HepG2 (cell line): ENCODE results near the gene SLC34A3. TPM values are rescaled to one million over a fixed set of nuclear protein-coding genes. Genes with fewer than 3 reads are reported as not detected.

ENCODE experiments used
- AHR ChIP-seq: IDR thresholded peaks from 2 replicates; pipeline ENCODE4 v1.6.1; 2018; ENCODE audit warnings: missing genetic modification reagents, missing compliant biosample characterization
- CEBPG ChIP-seq: IDR thresholded peaks from 2 replicates; pipeline ENCODE4 v1.6.1; 2016
- CHD2 ChIP-seq: IDR thresholded peaks from 2 replicates; pipeline ENCODE4 v1.6.1; 2011; ENCODE audit warnings: low read depth, low read length, improper control_type of control experiment
- DPF2 ChIP-seq: sonication (generic); formaldehyde crosslinking; IDR thresholded peaks from 2 replicates; pipeline ENCODE4 v1.4.0; 2020; ENCODE audit warnings: mild to moderate bottlenecking, low read depth, missing genetic modification reagents, borderline replicate concordance
- ETV5 ChIP-seq: IDR thresholded peaks from 2 replicates; pipeline ENCODE4 v1.6.1; 2018; ENCODE audit warnings: missing biosample characterization, missing genetic modification reagents, inconsistent platforms, borderline replicate concordance
- GATAD2A ChIP-seq: IDR thresholded peaks from 2 replicates; pipeline ENCODE4 v1.6.1; 2016
- HMG20A ChIP-seq: IDR thresholded peaks from 2 replicates; pipeline ENCODE4 v1.6.1; 2016; ENCODE audit warnings: borderline replicate concordance
- IRF2 ChIP-seq: IDR thresholded peaks from 2 replicates; pipeline ENCODE4 v1.6.1; 2018; ENCODE audit warnings: missing genetic modification reagents, missing compliant biosample characterization
- JUND ChIP-seq: sonication (generic); formaldehyde crosslinking; IDR thresholded peaks from 2 replicates; pipeline ENCODE4 v1.8.0; 2022; ENCODE audit warnings: mild to moderate bottlenecking, missing genetic modification reagents
- MXI1 ChIP-seq: IDR thresholded peaks from 3 replicates; pipeline ENCODE4 v1.6.1; 2012; ENCODE audit warnings: low read depth, low read length, inconsistent platforms, borderline replicate concordance
- NFKBIZ ChIP-seq: IDR thresholded peaks from 2 replicates; pipeline ENCODE4 v1.6.1; 2018; ENCODE audit warnings: missing genetic modification reagents, missing compliant biosample characterization
- NONO ChIP-seq, 2 experiments: fragments of 450-650 bp in 1 of 2; sonication (generic) in 1 of 2; formaldehyde crosslinking in 1 of 2; IDR thresholded peaks in 1 of 2; conservative IDR thresholded peaks in 1 of 2; 2 replicates each; pipeline versions ENCODE4 v1.6.1 to v1.8.0; 2017 to 2022; ENCODE audit warnings: mild to moderate bottlenecking in 1 of 2, missing genetic modification reagents in 1 of 2, moderate library complexity in 1 of 2
- NR2F6 ChIP-seq, 2 experiments: IDR thresholded peaks; 2 replicates each; pipeline ENCODE4 v1.6.1; 2016; ENCODE audit warnings: antibody characterized with exemption in 1 of 2, mild to moderate bottlenecking in 1 of 2
- REL ChIP-seq: sonication (generic); formaldehyde crosslinking; conservative IDR thresholded peaks from 2 replicates; pipeline ENCODE4 v1.8.0; 2022; ENCODE audit warnings: mild to moderate bottlenecking, missing genetic modification reagents, moderate library complexity
- SOX13 ChIP-seq, 3 experiments: fragments of 450-650 bp in 1 of 3; sonication (generic) in 1 of 3; formaldehyde crosslinking in 1 of 3; IDR thresholded peaks in 2 of 3; conservative IDR thresholded peaks in 1 of 3; 2 replicates each; pipeline versions ENCODE4 v1.5.0 to v1.6.1; 2016 to 2020; ENCODE audit warnings: antibody characterized with exemption in 1 of 3, mild to moderate bottlenecking in 1 of 3, missing compliant biosample characterization in 1 of 3, missing genetic modification reagents in 1 of 3, moderate library complexity in 1 of 3
- ZBTB2 ChIP-seq: sonication (generic); formaldehyde crosslinking; IDR thresholded peaks from 2 replicates; pipeline ENCODE4 v1.8.0; 2022; ENCODE audit warnings: low read depth, missing genetic modification reagents
- ZNF160 ChIP-seq: sonication (generic); formaldehyde crosslinking; IDR thresholded peaks from 2 replicates; pipeline ENCODE4 v1.8.0; 2022; ENCODE audit warnings: mild to moderate bottlenecking, inconsistent platforms, missing genetic modification reagents
- ZNF235 ChIP-seq: sonication (generic); formaldehyde crosslinking; IDR thresholded peaks from 2 replicates; pipeline ENCODE4 v1.8.1; 2023; ENCODE audit warnings: mild to moderate bottlenecking, missing genetic modification reagents, borderline replicate concordance
- ZNF441 ChIP-seq: sonication (generic); formaldehyde crosslinking; IDR thresholded peaks from 2 replicates; pipeline ENCODE4 v1.7.0; 2021; ENCODE audit warnings: missing genetic modification reagents, borderline replicate concordance
- ZNF687 ChIP-seq: sonication (generic); formaldehyde crosslinking; IDR thresholded peaks from 2 replicates; pipeline ENCODE4 v1.5.1; 2020; ENCODE audit warnings: mild to moderate bottlenecking, missing genetic modification reagents, moderate library complexity
- ZNF746 ChIP-seq: sonication (generic); formaldehyde crosslinking; IDR thresholded peaks from 2 replicates; pipeline ENCODE4 v1.8.0; 2022; ENCODE audit warnings: mild to moderate bottlenecking, missing genetic modification reagents
- polyA plus RNA-seq, 8 experiments: library from polyadenylated mRNA; depleted of rRNA in 3 of 8; stranded (reverse) in 7 of 8; unstranded in 1 of 8; fragments of >200 nt; fragmentation: Illumina TruSeq in 4 of 8; extraction: Trizol in 4 of 8; gene quantifications; 2 replicates each; pipeline versions ENCODE4 v1.2.1 to v1.2.3, GENCODE V29; 2011 to 2016; ENCODE audit warnings: low read depth in 4 of 8, missing spikeins in 1 of 8, mixed read lengths in 1 of 8; ENCODE audit not compliant: insufficient read depth in 1 of 8
- total RNA-seq, 5 experiments: library from RNA; depleted of rRNA; stranded (reverse); fragments of >200 nt; fragmentation: Illumina TruSeq; extraction: Trizol; gene quantifications; 2 replicates each; pipeline ENCODE4 v1.2.3, GENCODE V29; 2016; ENCODE audit warnings: low read depth in 1 of 5
- TF ChIP-seq, protein P1 (sequence below): sonication (generic); formaldehyde crosslinking; IDR thresholded peaks from 2 replicates; pipeline ENCODE4 v1.8.0; 2022; ENCODE audit warnings: mild to moderate bottlenecking, missing genetic modification reagents, moderate library complexity
- TF ChIP-seq, protein P2 (sequence below): sonication (generic); formaldehyde crosslinking; IDR thresholded peaks from 2 replicates; pipeline ENCODE4 v1.4.0; 2020; ENCODE audit warnings: missing genetic modification reagents

The SLC34A3 gene
- total and polyA plus RNA-seq, 2 of the 13 experiments (the other 11 are each of a cell fraction or from before 2014, with no cell fraction given), result 0.07 to 1.0 TPM

GRCh38 chr9:137218754-137219271 lies 11.9 kb upstream of the SLC34A3 start (continued):
- TF ChIP-seq ZNF687 (CRISPR knock-in tag) (peak; percentile 77), AHR (0 out of 2 replicates have a peak, but pooled peaks have one; percentile 69), ZNF746 (peak; percentile 89; the same call in 1 of the 2 replicates), NFKBIZ (peak; percentile 34; the same call in 1 of the 2 replicates), ZNF160 (CRISPR knock-in tag) (0 out of 2 replicates have a peak, but pooled peaks have one; percentile 17), NONO (IDR thresholded peaks at IDR 0.05) (no peak), NONO (CRISPR knock-in tag; conservative IDR thresholded peaks at IDR 0.05) (peak; percentile 62; the same call in 1 of the 2 replicates), DPF2 (no peak), ZNF235 (CRISPR knock-in tag) (no peak), IRF2 (CRISPR knock-in tag) (peak; percentile 76; the same call in 1 of the 2 replicates), ZNF441 (CRISPR knock-in tag) (0 out of 2 replicates have a peak, but pooled peaks have one; percentile 28), ETV5 (CRISPR knock-in tag) (peak; percentile 84), JUND (CRISPR knock-in tag) (peak; percentile 65; the same call in 1 of the 2 replicates), GATAD2A (CRISPR knock-in tag) (peak; percentile 84), ZBTB2 (CRISPR knock-in tag) (peak; percentile 59; the same call in 1 of the 2 replicates), REL (CRISPR knock-in tag) (0 out of 2 replicates have a peak, but pooled peaks have one; percentile 19), HMG20A (peak; percentile 31; the same call in 1 of the 2 replicates), CHD2 (no peak), SOX13 (IDR thresholded peaks at IDR 0.05) (no peak), SOX13 (CRISPR knock-in tag; conservative IDR thresholded peaks at IDR 0.05 in 1 of 2, IDR thresholded peaks at IDR 0.05 in 1 of 2) (peak in 1 of 2 experiments; percentile 54; a peak in 1 of 4 replicates), NR2F6 (IDR thresholded peaks at IDR 0.05) (peak; percentile 76), NR2F6 (CRISPR knock-in tag; IDR thresholded peaks at IDR 0.05) (peak; percentile 85), CEBPG (CRISPR knock-in tag) (no peak), MXI1 (peak; percentile 42; the same call in 1 of the 3 replicates)
- TF ChIP-seq, protein P1, sequence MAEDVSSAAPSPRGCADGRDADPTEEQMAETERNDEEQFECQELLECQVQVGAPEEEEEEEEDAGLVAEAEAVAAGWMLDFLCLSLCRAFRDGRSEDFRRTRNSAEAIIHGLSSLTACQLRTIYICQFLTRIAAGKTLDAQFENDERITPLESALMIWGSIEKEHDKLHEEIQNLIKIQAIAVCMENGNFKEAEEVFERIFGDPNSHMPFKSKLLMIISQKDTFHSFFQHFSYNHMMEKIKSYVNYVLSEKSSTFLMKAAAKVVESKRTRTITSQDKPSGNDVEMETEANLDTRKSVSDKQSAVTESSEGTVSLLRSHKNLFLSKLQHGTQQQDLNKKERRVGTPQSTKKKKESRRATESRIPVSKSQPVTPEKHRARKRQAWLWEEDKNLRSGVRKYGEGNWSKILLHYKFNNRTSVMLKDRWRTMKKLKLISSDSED (CRISPR knock-in tag), result 0 out of 2 replicates have a peak, but pooled peaks have one; percentile 23
- TF ChIP-seq, protein P2, sequence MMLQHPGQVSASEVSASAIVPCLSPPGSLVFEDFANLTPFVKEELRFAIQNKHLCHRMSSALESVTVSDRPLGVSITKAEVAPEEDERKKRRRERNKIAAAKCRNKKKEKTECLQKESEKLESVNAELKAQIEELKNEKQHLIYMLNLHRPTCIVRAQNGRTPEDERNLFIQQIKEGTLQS (CRISPR knock-in tag), result peak; percentile 47; the same call in 1 of the 2 replicates
